Suprapubic skin (tissue), 4 donors: Measurements from ENCODE around the gene TYW1.

Experiments
- POLR2A ChIP-seq, 2 donors: fragments of 450-650 bp; IDR thresholded peaks; one replicate each; pipeline ENCODE4 v1.6.1; 2017; ENCODE audit warnings: antibody characterized with exemption in 2 of 2, mild to moderate bottlenecking in 2 of 2, moderate library complexity in 2 of 2
- POLR2AphosphoS5 ChIP-seq, 3 donors: sonication (generic); formaldehyde crosslinking; IDR thresholded peaks; one replicate each; pipeline ENCODE4 v1.6.1; 2017; ENCODE audit warnings: antibody characterized with exemption in 3 of 3
- TF ChIP-seq, protein P1 (sequence below), 2 donors: fragments of 200-600 bp in 1 of 2; fragments of 450-650 bp in 1 of 2; sonication (generic) in 1 of 2; IDR thresholded peaks; one replicate each; pipeline ENCODE4 v1.5.1; 2016 to 2019; ENCODE audit warnings: antibody characterized with exemption in 2 of 2, mild to moderate bottlenecking in 1 of 2, moderate library complexity in 1 of 2

DNA sequence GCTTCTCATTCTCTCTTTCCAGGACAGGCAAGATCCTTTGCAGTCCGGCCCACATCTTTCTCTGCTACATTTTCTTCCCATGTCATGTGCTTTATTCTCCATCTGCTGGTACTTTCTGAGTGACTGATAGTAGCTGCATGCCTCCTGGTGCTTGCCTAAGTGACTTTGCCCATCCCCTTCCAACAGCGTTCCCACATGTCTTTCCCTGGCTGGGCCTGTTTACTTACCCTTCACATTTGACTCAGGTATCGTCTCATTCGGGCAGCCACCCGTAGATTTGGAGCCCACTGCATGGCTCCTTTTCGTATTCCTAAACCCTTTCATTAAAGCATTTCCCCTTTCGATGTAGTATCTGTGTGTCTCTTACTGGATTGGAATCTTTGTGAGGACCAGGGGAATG, 24.6 kb downstream of the TYW1 start:
- TF ChIP-seq, protein P1, sequence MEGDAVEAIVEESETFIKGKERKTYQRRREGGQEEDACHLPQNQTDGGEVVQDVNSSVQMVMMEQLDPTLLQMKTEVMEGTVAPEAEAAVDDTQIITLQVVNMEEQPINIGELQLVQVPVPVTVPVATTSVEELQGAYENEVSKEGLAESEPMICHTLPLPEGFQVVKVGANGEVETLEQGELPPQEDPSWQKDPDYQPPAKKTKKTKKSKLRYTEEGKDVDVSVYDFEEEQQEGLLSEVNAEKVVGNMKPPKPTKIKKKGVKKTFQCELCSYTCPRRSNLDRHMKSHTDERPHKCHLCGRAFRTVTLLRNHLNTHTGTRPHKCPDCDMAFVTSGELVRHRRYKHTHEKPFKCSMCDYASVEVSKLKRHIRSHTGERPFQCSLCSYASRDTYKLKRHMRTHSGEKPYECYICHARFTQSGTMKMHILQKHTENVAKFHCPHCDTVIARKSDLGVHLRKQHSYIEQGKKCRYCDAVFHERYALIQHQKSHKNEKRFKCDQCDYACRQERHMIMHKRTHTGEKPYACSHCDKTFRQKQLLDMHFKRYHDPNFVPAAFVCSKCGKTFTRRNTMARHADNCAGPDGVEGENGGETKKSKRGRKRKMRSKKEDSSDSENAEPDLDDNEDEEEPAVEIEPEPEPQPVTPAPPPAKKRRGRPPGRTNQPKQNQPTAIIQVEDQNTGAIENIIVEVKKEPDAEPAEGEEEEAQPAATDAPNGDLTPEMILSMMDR (IDR thresholded peaks at IDR 0.05): no peak
- no peak for TF ChIP-seq POLR2AphosphoS5 (IDR thresholded peaks at IDR 0.05)
- no peak for TF ChIP-seq POLR2A (IDR thresholded peaks at IDR 0.05)
